HG02610 (cell line): ENCODE data around the gene LSM4.

ENCODE experiments used
- ATAC-seq: cut with Tn5 transposase; IDR thresholded peaks from one replicate; pipeline ENCODE4 v1.9.1; 2021; ENCODE audit warnings: mild to moderate bottlenecking, moderate library complexity; ENCODE audit not compliant: unreplicated experiment

Gene LSM4

GRCh38 chr19:18293642-18294466 lies 29.0 kb downstream of the LSM4 start:
- ATAC-seq, result no peak

- no peak for ATAC-seq
These were observed 29.9 kb downstream of the LSM4 start for GRCh38 chr19:18292810-18293641.

GRCh38 chr19:18292462-18292809 lies 30.4 kb downstream of the LSM4 start:
- no peak for ATAC-seq

GRCh38 chr19:18291590-18292461 lies 31.1 kb downstream of the LSM4 start:
- peak; percentile 34 for ATAC-seq

- ATAC-seq, result no peak
These were observed 31.8 kb downstream of the LSM4 start for GRCh38 chr19:18291019-18291524.

GRCh38 chr19:18290302-18291018 lies 32.4 kb downstream of the LSM4 start:
- ATAC-seq, result no peak

GRCh38 chr19:18289471-18290301 lies 33.2 kb downstream of the LSM4 start:
- no peak for ATAC-seq

- no peak for ATAC-seq
These were observed 34.8 kb downstream of the LSM4 start for GRCh38 chr19:18287836-18288772.

- ATAC-seq, result no peak
These were observed 35.8 kb downstream of the LSM4 start for GRCh38 chr19:18286973-18287635.

GRCh38 chr19:18284712-18285360 lies 38.0 kb downstream of the LSM4 start:
- ATAC-seq, result no peak

GRCh38 chr19:18283338-18283737 lies 39.5 kb downstream of the LSM4 start:
- no peak for ATAC-seq

- ATAC-seq, result no peak
These were observed 40.1 kb downstream of the LSM4 start for GRCh38 chr19:18282788-18283141.

GRCh38 chr19:18282021-18282787 lies 40.7 kb downstream of the LSM4 start:
- no peak for ATAC-seq

- peak; percentile 69 for ATAC-seq
These were observed 41.5 kb downstream of the LSM4 start, which contains the start of gene JUND for GRCh38 chr19:18281082-18282020. JUND (minus strand) TSS chr19:18281622; CDS start chr19:18281484, 138 bp downstream.
